Upper lobe of right lung (tissue), 1 donor: Measurements from ENCODE around the gene RFX1. TPM values are rescaled to one million over a fixed set of nuclear protein-coding genes. Genes with fewer than 3 reads are reported as not detected.

Experiments used
- ATAC-seq: fragments of 200-7000 bp; cut with Tn5 transposase; one replicate; pipeline ENCODE4 v1.9.1; 2020; ENCODE audit warnings: mild to moderate bottlenecking, moderate library complexity
- DNase-seq: peaks from one replicate; pipeline ENCODE4 v3.0.0-alpha.2; 2020
- H3K27ac ChIP-seq: fragments of 200-600 bp; one replicate; pipeline ENCODE4 v1.8.0; 2022
- H3K27me3 ChIP-seq: fragments of 200-600 bp; one replicate; pipeline ENCODE4 v1.8.0; 2022; ENCODE audit warnings: mild to moderate bottlenecking
- H3K36me3 ChIP-seq: fragments of 200-600 bp; one replicate; pipeline ENCODE4 v1.8.0; 2022
- H3K4me1 ChIP-seq: fragments of 200-600 bp; one replicate; pipeline ENCODE4 v1.8.0; 2022
- H3K4me3 ChIP-seq: fragments of 200-600 bp; one replicate; pipeline ENCODE4 v1.8.0; 2022; ENCODE audit warnings: mild to moderate bottlenecking
- H3K9me3 ChIP-seq: fragments of 200-600 bp; one replicate; pipeline ENCODE4 v1.8.0; 2022
- intact Hi-C: fragments of 100-400 bp; cut with DNase I; formaldehyde crosslinking; loops from one replicate; pipeline ENCODE4 v1.11.0; 2022
- total RNA-seq: library from RNA; stranded (reverse); fragmentation: NEBNext Ultra II Directional; extraction: Animal tissue kit (Norgen Biotek cat#: 25700); gene quantifications from one replicate; pipeline ENCODE4 v1.2.1, GENCODE V29; 2021
- TF ChIP-seq, protein P1 (sequence below): fragments of 200-600 bp; IDR thresholded peaks from one replicate; pipeline ENCODE4 v1.8.0; 2022; ENCODE audit warnings: antibody characterized with exemption
- donor health status: DM: no; HTN: yes; CAD: no; lungs with severe emphysema.

Gene RFX1
- total RNA-seq, 1 donor from 2014 or later, result 17.8 TPM

- peaks cover 63% of the 10 kb centered on the region for H3K36me3 ChIP-seq
- intact Hi-C loops, result no loop called here
- H3K27me3 ChIP-seq, result no peaks in the 10 kb centered on the region
- ATAC-seq (no peak), DNase-seq (no peak)
- no peaks in the 10 kb centered on the region for H3K9me3 ChIP-seq
- no peaks in the 10 kb centered on the region for H3K4me1 ChIP-seq
- TF ChIP-seq, protein P1, sequence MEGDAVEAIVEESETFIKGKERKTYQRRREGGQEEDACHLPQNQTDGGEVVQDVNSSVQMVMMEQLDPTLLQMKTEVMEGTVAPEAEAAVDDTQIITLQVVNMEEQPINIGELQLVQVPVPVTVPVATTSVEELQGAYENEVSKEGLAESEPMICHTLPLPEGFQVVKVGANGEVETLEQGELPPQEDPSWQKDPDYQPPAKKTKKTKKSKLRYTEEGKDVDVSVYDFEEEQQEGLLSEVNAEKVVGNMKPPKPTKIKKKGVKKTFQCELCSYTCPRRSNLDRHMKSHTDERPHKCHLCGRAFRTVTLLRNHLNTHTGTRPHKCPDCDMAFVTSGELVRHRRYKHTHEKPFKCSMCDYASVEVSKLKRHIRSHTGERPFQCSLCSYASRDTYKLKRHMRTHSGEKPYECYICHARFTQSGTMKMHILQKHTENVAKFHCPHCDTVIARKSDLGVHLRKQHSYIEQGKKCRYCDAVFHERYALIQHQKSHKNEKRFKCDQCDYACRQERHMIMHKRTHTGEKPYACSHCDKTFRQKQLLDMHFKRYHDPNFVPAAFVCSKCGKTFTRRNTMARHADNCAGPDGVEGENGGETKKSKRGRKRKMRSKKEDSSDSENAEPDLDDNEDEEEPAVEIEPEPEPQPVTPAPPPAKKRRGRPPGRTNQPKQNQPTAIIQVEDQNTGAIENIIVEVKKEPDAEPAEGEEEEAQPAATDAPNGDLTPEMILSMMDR, result no peak
- H3K27ac ChIP-seq, result no peak overlapping the region
- no peak overlapping the region for H3K4me3 ChIP-seq
These were observed 92.8 kb downstream of the RFX1 start for GRCh38 chr19:13913352-13913751.

Other genes starting within 250 kb of the RFX1 start
- 32.6 TPM for gene MRI1, start 241.8 kb downstream of the RFX1 start, total RNA-seq
- 77.8 TPM for gene C19orf53, start 231.9 kb downstream of the RFX1 start, total RNA-seq
- 10.6 TPM for gene ZSWIM4, start 210.9 kb downstream of the RFX1 start, total RNA-seq
- gene NANOS3, start 129.2 kb downstream of the RFX1 start, total RNA-seq, result not detected
- gene BRME1, start 100.2 kb downstream of the RFX1 start, total RNA-seq, result 2.0 TPM
- 28.9 TPM for gene CC2D1A, start 100.1 kb downstream of the RFX1 start, total RNA-seq
- gene PODNL1, start 67.9 kb downstream of the RFX1 start, total RNA-seq, result 2.8 TPM
- 35.1 TPM for gene DCAF15, start 53.8 kb downstream of the RFX1 start, total RNA-seq
- not detected for gene RLN3, start 21.8 kb upstream of the RFX1 start, total RNA-seq
- 16.2 TPM for gene IL27RA, start 25.4 kb upstream of the RFX1 start, total RNA-seq
- 10.0 TPM for gene PALM3, start 55.8 kb upstream of the RFX1 start, total RNA-seq
- 6.7 TPM for gene MISP3, start 66.5 kb upstream of the RFX1 start, total RNA-seq
- gene C19orf67, start 79.5 kb upstream of the RFX1 start, total RNA-seq, result not detected
- 45.9 TPM for gene SAMD1, start 84.4 kb upstream of the RFX1 start, total RNA-seq
- gene PRKACA, start 111.4 kb upstream of the RFX1 start, total RNA-seq, result 85.7 TPM
- gene ASF1B, start 130.3 kb upstream of the RFX1 start, total RNA-seq, result 1.9 TPM
- 26.3 TPM for gene ADGRL1, start 199.8 kb upstream of the RFX1 start, total RNA-seq